ENCODE data around the gene ITGB5.
A peak's percentile ranks its signal among the peaks of the same experiment; 100 is the strongest.

Gene ITGB5

DNA sequence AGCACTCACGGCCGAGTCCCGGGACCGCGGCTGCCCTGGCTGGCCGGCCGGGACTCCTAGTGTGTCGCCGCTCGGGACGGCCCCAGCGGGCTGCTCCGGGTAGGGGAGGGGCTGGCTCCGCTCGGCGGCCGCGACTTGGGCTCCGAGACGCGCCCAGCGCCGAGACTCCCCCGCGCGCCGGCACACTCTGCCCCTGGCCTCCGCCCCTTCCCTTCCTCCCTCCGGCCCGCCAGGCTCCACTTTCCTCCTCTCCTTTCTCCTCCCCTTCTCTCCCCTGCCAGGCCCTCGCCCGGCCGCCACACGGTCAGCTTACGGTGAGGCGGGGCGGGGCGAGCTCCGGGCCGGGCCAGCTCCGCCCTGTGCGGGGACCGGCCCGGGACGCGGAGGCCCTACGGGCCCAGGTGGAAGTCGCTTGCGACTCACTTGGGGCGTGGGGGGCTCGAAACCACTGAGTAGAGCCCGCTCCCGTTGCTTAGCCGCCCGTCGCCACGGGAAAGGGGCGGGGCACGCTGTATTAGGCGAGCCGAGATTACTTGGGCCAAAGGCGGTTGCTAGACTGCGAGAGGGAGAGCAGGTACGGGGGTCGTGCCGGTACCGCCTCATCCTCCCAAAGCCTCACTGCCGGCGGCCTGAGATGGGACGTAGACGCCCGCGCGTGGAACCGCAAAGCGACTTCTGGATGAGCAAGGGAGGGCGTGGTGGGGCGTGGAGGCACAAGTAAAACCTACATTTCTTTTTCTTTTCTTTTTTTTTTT is at the start of gene ITGB5:
TSS of gene ITGB5 (minus strand) at position 189 of the 755 bp plus-strand sequence. CDS start 365 bp downstream, outside the sequence.
- H3K4me3 ChIP-seq (ENCODE audit: low read length): peak within 1 kb of the TSS; percentile 53
- peak; percentile 67 for DNase-seq (ENCODE audit: low read depth)
- TF ChIP-seq, protein P1, sequence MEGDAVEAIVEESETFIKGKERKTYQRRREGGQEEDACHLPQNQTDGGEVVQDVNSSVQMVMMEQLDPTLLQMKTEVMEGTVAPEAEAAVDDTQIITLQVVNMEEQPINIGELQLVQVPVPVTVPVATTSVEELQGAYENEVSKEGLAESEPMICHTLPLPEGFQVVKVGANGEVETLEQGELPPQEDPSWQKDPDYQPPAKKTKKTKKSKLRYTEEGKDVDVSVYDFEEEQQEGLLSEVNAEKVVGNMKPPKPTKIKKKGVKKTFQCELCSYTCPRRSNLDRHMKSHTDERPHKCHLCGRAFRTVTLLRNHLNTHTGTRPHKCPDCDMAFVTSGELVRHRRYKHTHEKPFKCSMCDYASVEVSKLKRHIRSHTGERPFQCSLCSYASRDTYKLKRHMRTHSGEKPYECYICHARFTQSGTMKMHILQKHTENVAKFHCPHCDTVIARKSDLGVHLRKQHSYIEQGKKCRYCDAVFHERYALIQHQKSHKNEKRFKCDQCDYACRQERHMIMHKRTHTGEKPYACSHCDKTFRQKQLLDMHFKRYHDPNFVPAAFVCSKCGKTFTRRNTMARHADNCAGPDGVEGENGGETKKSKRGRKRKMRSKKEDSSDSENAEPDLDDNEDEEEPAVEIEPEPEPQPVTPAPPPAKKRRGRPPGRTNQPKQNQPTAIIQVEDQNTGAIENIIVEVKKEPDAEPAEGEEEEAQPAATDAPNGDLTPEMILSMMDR (IDR thresholded peaks at IDR 0.05; ENCODE audit: insufficient read depth, low read depth, low read length, missing control alignments): no peak

- TF ChIP-seq, protein P1 (IDR thresholded peaks at IDR 0.05; ENCODE audit: insufficient read depth, low read depth, low read length, missing control alignments): no peak
- H3K4me3 ChIP-seq (ENCODE audit: low read length): no peak overlapping the region
- DNase-seq (ENCODE audit: low read depth): no peak
Measured at GRCh38 chr3:124935794-124936542, 48.8 kb upstream of the ITGB5 start.

DNA sequence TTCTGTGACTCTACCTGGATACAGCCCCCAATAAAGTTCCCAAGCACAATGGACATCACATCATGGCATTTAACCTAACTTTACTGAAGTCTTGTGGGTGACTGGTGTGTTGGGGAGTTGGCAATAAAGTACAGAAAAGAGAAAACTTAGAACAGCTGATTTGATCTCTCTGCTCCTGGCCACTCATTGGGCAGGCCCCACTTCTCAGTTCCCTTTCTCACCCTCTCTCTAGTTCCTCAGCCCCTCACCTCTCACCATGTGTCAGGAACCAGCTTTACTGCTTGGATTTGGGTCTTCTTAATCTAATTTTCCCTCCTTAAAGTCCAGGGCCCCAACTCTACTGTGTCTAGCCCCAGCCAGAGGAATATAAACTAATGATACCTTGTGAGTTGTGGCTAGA is 48.1 kb upstream of the ITGB5 start:
- TF ChIP-seq, protein P1 (IDR thresholded peaks at IDR 0.05; ENCODE audit: insufficient read depth, low read depth, low read length, missing control alignments): no peak
- DNase-seq (ENCODE audit: low read depth): no peak

GRCh38 chr3:124934577-124934976 is 47.4 kb upstream of the ITGB5 start, which contains the start of gene MUC13:
Gene MUC13, minus strand, starts transcription at chr3:124934751. Its CDS starts 39 bp downstream, at chr3:124934712.
- DNase-seq (ENCODE audit: low read depth): no peak
- TF ChIP-seq, protein P1 (IDR thresholded peaks at IDR 0.05; ENCODE audit: insufficient read depth, low read depth, low read length, missing control alignments): no peak

More for the DNA sequence above, 48.1 kb upstream of the ITGB5 start:
- H3K4me3 ChIP-seq (ENCODE audit: low read length): no peak overlapping the region

DNA sequence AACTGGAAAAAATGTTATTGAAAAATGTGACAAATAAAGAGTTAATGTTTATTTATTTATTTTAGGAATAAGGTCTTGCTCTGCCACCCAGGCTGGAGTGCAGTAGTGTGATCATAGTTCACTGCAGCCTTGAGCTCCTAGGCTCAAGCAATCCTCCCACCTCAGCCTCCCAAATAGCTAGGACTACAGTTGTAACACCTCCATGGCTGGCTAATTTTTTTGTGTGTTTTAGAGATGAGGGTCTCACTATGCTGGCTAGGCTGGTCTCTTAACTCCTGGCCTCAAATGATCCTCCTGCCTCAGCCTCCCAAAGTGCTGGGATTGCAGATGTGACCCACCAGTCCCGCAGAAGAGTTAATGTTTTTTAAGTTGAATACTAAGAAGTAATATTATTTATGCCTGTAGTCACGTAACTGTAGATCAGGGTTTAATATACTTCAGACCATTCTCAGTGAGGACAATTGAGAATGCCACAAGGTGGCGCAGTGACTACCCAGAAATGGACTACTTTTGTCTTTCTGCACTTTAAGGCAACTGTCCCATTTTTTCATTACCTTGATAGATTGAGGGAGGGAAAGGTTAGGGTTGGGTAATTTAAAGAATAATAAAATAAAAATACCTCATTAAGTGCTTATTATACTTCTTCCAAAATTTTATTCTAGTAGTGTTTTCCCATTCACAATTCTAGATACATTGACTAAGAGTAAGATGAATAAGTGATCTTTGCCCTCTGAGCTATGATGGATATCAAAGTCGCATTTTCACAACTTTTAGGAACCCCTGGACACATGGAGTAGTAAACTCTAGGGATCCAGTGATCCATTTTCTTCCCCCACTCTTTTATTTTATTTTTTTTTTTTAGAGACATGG is 41.4 kb upstream of the ITGB5 start:
- peak; percentile 74 for DNase-seq (ENCODE audit: low read depth)

More at GRCh38 chr3:124934577-124934976, 47.4 kb upstream of the ITGB5 start, which contains the start of gene MUC13:
- no peak within 1 kb of the TSS for H3K4me3 ChIP-seq (ENCODE audit: low read length)

DNA sequence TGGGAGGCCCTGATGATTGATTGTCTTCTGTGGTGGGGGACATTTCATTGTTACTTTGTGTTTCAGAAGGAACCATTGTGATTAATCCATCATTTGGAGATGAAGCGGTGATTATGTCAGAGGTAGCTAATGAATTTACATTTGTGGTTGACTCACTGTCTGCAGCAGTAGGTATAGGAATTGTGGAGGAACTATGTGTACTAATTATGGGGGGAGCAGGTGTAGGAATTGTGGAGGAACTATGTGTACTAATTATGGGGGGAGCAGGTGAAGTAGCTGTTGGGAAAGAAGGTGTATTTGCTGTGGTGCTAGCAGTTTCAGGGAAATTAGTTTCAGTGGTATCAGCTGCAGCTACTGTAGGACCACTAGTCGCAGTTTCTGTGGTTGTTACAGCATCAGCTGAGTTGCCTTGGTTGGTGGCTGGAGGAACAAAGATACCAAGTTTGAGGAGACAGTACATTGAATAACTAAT is 40.4 kb upstream of the ITGB5 start:
- TF ChIP-seq, protein P1 (IDR thresholded peaks at IDR 0.05; ENCODE audit: insufficient read depth, low read depth, low read length, missing control alignments): no peak
- peak; percentile 11 for DNase-seq (ENCODE audit: low read depth)
- no peak overlapping the region for H3K4me3 ChIP-seq (ENCODE audit: low read length)

More for the DNA sequence above, 41.4 kb upstream of the ITGB5 start:
- H3K4me3 ChIP-seq (ENCODE audit: low read length): no peak overlapping the region
- TF ChIP-seq, protein P1 (IDR thresholded peaks at IDR 0.05; ENCODE audit: insufficient read depth, low read depth, low read length, missing control alignments): peak; percentile 82

Measured in epithelial cell of esophagus (primary cell).